Endothelial cell of umbilical vein (primary cell): ENCODE data around the gene PHF12. TPM values are rescaled to one million over a fixed set of nuclear protein-coding genes. Genes with fewer than 3 reads are reported as not detected.

Experiments used
- BruUV-seq: library from RNA; stranded (reverse); fragments of 400-500 nt; replicated peaks from 2 replicates; lab custom pipeline; 2021; lab: Mats Ljungman, UMichigan
- CTCF ChIA-PET: fragments of 300-600, 350-600 bp; sonication (Branson Sonifier 250); formaldehyde crosslinking; loops from one replicate; lab custom pipeline; 2021; ENCODE audit warnings: antibody characterized with exemption, inconsistent platforms; lab: Charles Lee
- POLR2A ChIA-PET: fragments of 300-600, 350-600 bp; sonication (Branson Sonifier 250); formaldehyde crosslinking; loops from one replicate; lab custom pipeline; 2021; ENCODE audit warnings: antibody characterized with exemption, inconsistent platforms; lab: Charles Lee
- DNase-seq: peaks from one replicate; pipeline ENCODE4 v3.0.0-alpha.2; 2011; ENCODE audit warnings: low read depth, low spot score
- FAIRE-seq: peaks from 2 replicates; lab custom pipeline; 2011; peaks lifted over from hg19 to GRCh38; lab: Jason Lieb, UNC
- H2AFZ ChIP-seq: 2 replicates; pipeline ENCODE4 v1.6.0; 2012; ENCODE audit warnings: low read depth, low read length, control low read depth, inconsistent platforms
- H3K27ac ChIP-seq: 2 replicates; pipeline ENCODE4 v1.5.1; 2011; ENCODE audit warnings: low read depth, mild to moderate bottlenecking, control low read depth, low read length, moderate library complexity; ENCODE audit not compliant: insufficient read depth
- H3K27me3 ChIP-seq, 2 experiments: 2 replicates each; pipeline versions ENCODE4 v1.6.0 to v1.6.1; 2011; ENCODE audit warnings: low read length in 2 of 2, mixed read lengths in 1 of 2; ENCODE audit not compliant: control insufficient read depth in 2 of 2, insufficient read depth in 2 of 2
- H3K36me3 ChIP-seq, 2 experiments: 2 replicates in 1 of 2; 3 replicates in 1 of 2; pipeline ENCODE4 v1.5.1; 2011; ENCODE audit warnings: low read length in 2 of 2, mild to moderate bottlenecking in 1 of 2, moderate library complexity in 1 of 2; ENCODE audit not compliant: control insufficient read depth in 2 of 2, insufficient read depth in 2 of 2; ENCODE audit errors: extremely low read depth in 1 of 2
- H3K4me1 ChIP-seq: 3 replicates; pipeline ENCODE4 v1.5.1; 2011; ENCODE audit warnings: mild to moderate bottlenecking, low read length; ENCODE audit not compliant: control insufficient read depth, insufficient read depth; ENCODE audit errors: extremely low read depth
- H3K4me2 ChIP-seq: 2 replicates; pipeline ENCODE4 v1.6.1; 2011; ENCODE audit warnings: low read length, control low read depth, mixed read lengths; ENCODE audit not compliant: insufficient read depth
- H3K4me3 ChIP-seq, 3 experiments: fragments of 200-600 bp in 1 of 3; sonication (generic), shearing (Covaris generic) in 1 of 3; replicated peaks in 1 of 3; 2 replicates each; pipeline ENCODE4 v1.5.1; 2011 to 2016; ENCODE audit warnings: control low read depth in 3 of 3, low read length in 3 of 3, mild to moderate bottlenecking in 2 of 3, inconsistent platforms in 1 of 3, low read depth in 1 of 3, moderate library complexity in 1 of 3; ENCODE audit not compliant: insufficient read depth in 1 of 3
- H3K79me2 ChIP-seq: 2 replicates; pipeline ENCODE4 v1.6.0; 2012; ENCODE audit warnings: low read length, inconsistent platforms; ENCODE audit not compliant: control insufficient read depth, insufficient read depth
- H3K9ac ChIP-seq: replicated peaks from 2 replicates; pipeline ENCODE3; 2011; ENCODE audit warnings: low read length, control low read depth; ENCODE audit not compliant: insufficient read depth; ENCODE audit errors: extremely low read depth
- H3K9me1 ChIP-seq: replicated peaks from 3 replicates; pipeline ENCODE4 v1.6.0; 2011; ENCODE audit warnings: mild to moderate bottlenecking, low read length; ENCODE audit not compliant: control insufficient read depth, insufficient read depth; ENCODE audit errors: extremely low read depth
- H3K9me3 ChIP-seq: replicated peaks from 2 replicates; pipeline ENCODE4 v1.5.1; 2012; ENCODE audit warnings: low read length, inconsistent platforms; ENCODE audit not compliant: control insufficient read depth, insufficient read depth
- H4K20me1 ChIP-seq: replicated peaks from 2 replicates; pipeline ENCODE3; 2011; ENCODE audit warnings: mild to moderate bottlenecking, low read length; ENCODE audit not compliant: control insufficient read depth, insufficient read depth; ENCODE audit errors: extremely low read depth
- EZH2 ChIP-seq: IDR thresholded peaks from 2 replicates; pipeline ENCODE4 v1.6.1; 2012; ENCODE audit warnings: borderline replicate concordance, low read depth, mild to moderate bottlenecking, moderate library complexity, low read length, inconsistent platforms; ENCODE audit not compliant: severe bottlenecking
- FOS ChIP-seq: IDR thresholded peaks from 2 replicates; pipeline ENCODE4 v1.6.1; 2011; ENCODE audit warnings: mild to moderate bottlenecking, low read length, moderate library complexity, borderline replicate concordance; ENCODE audit not compliant: insufficient read depth
- GATA2 ChIP-seq: IDR thresholded peaks from 2 replicates; pipeline ENCODE4 v1.7.0; 2011; ENCODE audit warnings: low read depth, mild to moderate bottlenecking, moderate library complexity, mixed read lengths, low read length; ENCODE audit not compliant: insufficient read length, insufficient read depth
- JUN ChIP-seq: IDR thresholded peaks from 2 replicates; pipeline ENCODE4 v1.6.1; 2011; ENCODE audit warnings: borderline replicate concordance, low read depth; ENCODE audit not compliant: insufficient read length, insufficient read depth
- MYC ChIP-seq: IDR thresholded peaks from one replicate; pipeline ENCODE4 v1.6.1; 2011; ENCODE audit warnings: mild to moderate bottlenecking, low read depth, low read length
- POLR2A ChIP-seq: IDR thresholded peaks from 2 replicates; pipeline ENCODE4 v1.6.1; 2012; ENCODE audit warnings: low read depth, mild to moderate bottlenecking, control low read depth, low read length
- POLR2AphosphoS5 ChIP-seq: IDR thresholded peaks from 2 replicates; pipeline ENCODE4 v1.6.1; 2012; ENCODE audit warnings: low read depth, mild to moderate bottlenecking, control low read depth, low read length, moderate library complexity; ENCODE audit not compliant: insufficient read depth
- dilution Hi-C: fragments of 300-500 bp; cut with MboI; formaldehyde crosslinking; loops from one replicate; pipeline ENCODE4 v1.15.0; 2019; ENCODE audit warnings: low sequenced_read_pairs; ENCODE audit not compliant: extremely low pct_ligation_motif_present
- intact Hi-C: fragments of 100-400 bp; cut with micrococcal nuclease; formaldehyde crosslinking; loops from one replicate; pipeline ENCODE4 v1.10.0; 2022
- polyA plus RNA-seq, 4 experiments: library from polyadenylated mRNA; depleted of rRNA in 3 of 4; stranded (reverse) in 3 of 4; unstranded in 1 of 4; fragments of >200 nt; gene quantifications; 2 replicates each; pipeline versions ENCODE4 v1.2.1 to v1.2.3, GENCODE V29; 2011 to 2012; ENCODE audit warnings: missing spikeins in 1 of 4
- total RNA-seq: library from RNA; stranded (reverse); gene quantifications from 2 replicates; pipeline ENCODE4 v1.2.3, GENCODE V29; 2021
- TF ChIP-seq, protein P1 (sequence below), 2 donors: IDR thresholded peaks; 1 replicate in 1 of 2; 2 replicates in 1 of 2; pipeline ENCODE4 v1.5.1; 2011; ENCODE audit warnings: low read length in 2 of 2, mild to moderate bottlenecking in 2 of 2, moderate library complexity in 2 of 2, control low read depth in 1 of 2, inconsistent platforms in 1 of 2, low read depth in 1 of 2; ENCODE audit not compliant: insufficient read depth in 1 of 2; ENCODE audit errors: extremely low read depth in 1 of 2
- TF ChIP-seq, protein P2 (sequence below): IDR thresholded peaks from 2 replicates; pipeline ENCODE4 v1.6.1; 2011; ENCODE audit not compliant: insufficient read depth, insufficient read length

The PHF12 gene
- total and polyA plus RNA-seq, 2 donors (not counting 3 experiments of a cell fraction or from before 2014, with no cell fraction given): 26.6 to 44.2 TPM

DNA sequence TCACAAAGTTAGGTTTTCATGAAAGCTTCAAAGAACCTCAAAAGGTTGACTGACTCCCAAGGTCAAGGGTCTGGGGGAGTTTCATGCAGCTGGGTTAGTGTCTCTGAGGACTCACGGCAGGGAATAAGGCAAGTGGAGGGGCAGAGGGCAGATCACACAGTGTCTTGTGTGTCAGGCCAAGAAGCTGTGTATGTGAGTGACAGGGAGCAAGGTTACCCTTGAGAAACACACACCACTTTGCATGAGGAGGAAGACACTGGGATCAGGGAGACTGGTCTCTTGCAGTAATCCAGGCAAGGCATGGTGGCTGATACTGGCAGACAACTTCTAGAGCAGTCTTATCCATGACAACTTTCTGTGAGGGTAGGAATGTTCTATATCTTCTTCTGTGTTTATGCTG, 60.1 kb downstream of the PHF12 start:
- H3K9me3 ChIP-seq: no peaks in the 10 kb centered on the region
- no peak overlapping the region for H2AFZ ChIP-seq
- CTCF ChIA-PET: interaction anchor here (1.2 to 4.5 kb wide), 5 partner anchors 11 to 164 kb away, joined by 4 to 29 read pairs (median 7); no protein-coding TSS in a partner anchor
- DNase-seq: peak; percentile 27
- peaks cover 17% of the 10 kb centered on the region for H3K79me2 ChIP-seq
- FAIRE-seq: peak; percentile 49
- no peaks in the 10 kb centered on the region for H3K27me3 ChIP-seq
- H3K9ac ChIP-seq: no peak overlapping the region
- dilution Hi-C loops: no loop called here
- no peak for TF ChIP-seq MYC
- no peak for TF ChIP-seq EZH2
- TF ChIP-seq FOS: no peak
- no peak for TF ChIP-seq POLR2AphosphoS5
- TF ChIP-seq, protein P1, sequence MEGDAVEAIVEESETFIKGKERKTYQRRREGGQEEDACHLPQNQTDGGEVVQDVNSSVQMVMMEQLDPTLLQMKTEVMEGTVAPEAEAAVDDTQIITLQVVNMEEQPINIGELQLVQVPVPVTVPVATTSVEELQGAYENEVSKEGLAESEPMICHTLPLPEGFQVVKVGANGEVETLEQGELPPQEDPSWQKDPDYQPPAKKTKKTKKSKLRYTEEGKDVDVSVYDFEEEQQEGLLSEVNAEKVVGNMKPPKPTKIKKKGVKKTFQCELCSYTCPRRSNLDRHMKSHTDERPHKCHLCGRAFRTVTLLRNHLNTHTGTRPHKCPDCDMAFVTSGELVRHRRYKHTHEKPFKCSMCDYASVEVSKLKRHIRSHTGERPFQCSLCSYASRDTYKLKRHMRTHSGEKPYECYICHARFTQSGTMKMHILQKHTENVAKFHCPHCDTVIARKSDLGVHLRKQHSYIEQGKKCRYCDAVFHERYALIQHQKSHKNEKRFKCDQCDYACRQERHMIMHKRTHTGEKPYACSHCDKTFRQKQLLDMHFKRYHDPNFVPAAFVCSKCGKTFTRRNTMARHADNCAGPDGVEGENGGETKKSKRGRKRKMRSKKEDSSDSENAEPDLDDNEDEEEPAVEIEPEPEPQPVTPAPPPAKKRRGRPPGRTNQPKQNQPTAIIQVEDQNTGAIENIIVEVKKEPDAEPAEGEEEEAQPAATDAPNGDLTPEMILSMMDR (IDR thresholded peaks at IDR 0.05; ENCODE audit: extremely low read depth in 1 of 2, insufficient read depth in 1 of 2, low read depth in 1 of 2, low read length in 2 of 2): no peak
- TF ChIP-seq JUN: no peak
- TF ChIP-seq GATA2: no peak
- no peak for TF ChIP-seq POLR2A
- TF ChIP-seq, protein P2, sequence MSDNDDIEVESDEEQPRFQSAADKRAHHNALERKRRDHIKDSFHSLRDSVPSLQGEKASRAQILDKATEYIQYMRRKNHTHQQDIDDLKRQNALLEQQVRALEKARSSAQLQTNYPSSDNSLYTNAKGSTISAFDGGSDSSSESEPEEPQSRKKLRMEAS: no peak
- H4K20me1 ChIP-seq: no peaks in the 10 kb centered on the region
- peaks cover 45% of the 10 kb centered on the region for H3K4me1 ChIP-seq
- POLR2A ChIA-PET: interaction anchor here (1.1 to 1.3 kb wide), 2 partner anchors 17 to 49 kb away, joined by 5 to 10 read pairs; partner anchors contain the start of gene FAM222B
- H3K36me3 ChIP-seq: peaks cover 0 to 3% of the 10 kb centered on the region in 2 experiments
- H3K27ac ChIP-seq: no peak overlapping the region
- intact Hi-C loops: no loop called here
- H3K4me3 ChIP-seq: no peak overlapping the region
- H3K4me2 ChIP-seq: no peak overlapping the region
- BruUV-seq: no TSS peak
- no peaks in the 10 kb centered on the region for H3K9me1 ChIP-seq
